Hepatocyte (in vitro differentiated cells): ENCODE results near the gene ZNF841.
"Not testable (repeated sequence)": the region's sequence is repeated elsewhere in the genome, so short reads cannot be mapped to it uniquely, and the experiment has no call there.

Experiments
- EZH2 ChIP-seq: fragments of 200-600 bp; sonication (generic); IDR thresholded peaks from 2 replicates; pipeline ENCODE4 v1.6.1; 2016; ENCODE audit warnings: antibody characterized with exemption, mild to moderate bottlenecking, borderline replicate concordance
- TF ChIP-seq, protein P1 (sequence below): fragments of 200-600 bp; sonication (generic); IDR thresholded peaks from 2 replicates; pipeline ENCODE4 v1.5.1; 2016; ENCODE audit warnings: antibody characterized with exemption, mild to moderate bottlenecking; ENCODE audit not compliant: poor library complexity

DNA sequence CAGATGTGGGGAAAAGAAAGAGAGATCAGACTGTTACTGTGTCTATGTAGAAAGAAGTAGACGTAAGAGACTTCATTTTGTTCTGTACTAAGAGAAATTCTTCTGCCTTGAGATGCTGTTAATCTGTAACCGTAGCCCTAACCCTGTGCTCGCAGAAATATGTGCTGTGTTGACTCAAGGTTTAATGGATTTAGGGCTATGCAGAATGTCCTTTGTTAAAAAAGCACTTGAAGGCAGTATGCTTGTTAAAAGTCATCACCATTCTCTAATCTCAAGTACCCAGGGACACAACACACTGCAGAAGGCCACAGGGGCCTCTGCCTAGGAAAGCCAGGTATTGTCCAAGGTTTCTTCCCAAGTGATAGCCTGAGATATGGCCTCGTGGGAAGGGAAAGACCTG lies 71.1 kb downstream of the ZNF841 start:
- TF ChIP-seq, protein P1, sequence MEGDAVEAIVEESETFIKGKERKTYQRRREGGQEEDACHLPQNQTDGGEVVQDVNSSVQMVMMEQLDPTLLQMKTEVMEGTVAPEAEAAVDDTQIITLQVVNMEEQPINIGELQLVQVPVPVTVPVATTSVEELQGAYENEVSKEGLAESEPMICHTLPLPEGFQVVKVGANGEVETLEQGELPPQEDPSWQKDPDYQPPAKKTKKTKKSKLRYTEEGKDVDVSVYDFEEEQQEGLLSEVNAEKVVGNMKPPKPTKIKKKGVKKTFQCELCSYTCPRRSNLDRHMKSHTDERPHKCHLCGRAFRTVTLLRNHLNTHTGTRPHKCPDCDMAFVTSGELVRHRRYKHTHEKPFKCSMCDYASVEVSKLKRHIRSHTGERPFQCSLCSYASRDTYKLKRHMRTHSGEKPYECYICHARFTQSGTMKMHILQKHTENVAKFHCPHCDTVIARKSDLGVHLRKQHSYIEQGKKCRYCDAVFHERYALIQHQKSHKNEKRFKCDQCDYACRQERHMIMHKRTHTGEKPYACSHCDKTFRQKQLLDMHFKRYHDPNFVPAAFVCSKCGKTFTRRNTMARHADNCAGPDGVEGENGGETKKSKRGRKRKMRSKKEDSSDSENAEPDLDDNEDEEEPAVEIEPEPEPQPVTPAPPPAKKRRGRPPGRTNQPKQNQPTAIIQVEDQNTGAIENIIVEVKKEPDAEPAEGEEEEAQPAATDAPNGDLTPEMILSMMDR = not testable (repeated sequence)
- TF ChIP-seq EZH2 = not testable (repeated sequence)
